NCI-H1436 treated with DMSO at 0.1 percent for 48 hours (cell line): ENCODE data around the gene ERC2.

ENCODE experiments used
- DNase-seq: peaks from one replicate; lab custom pipeline; 2025; lab: John Stamatoyannopoulos, UW

The ERC2 gene

GRCh38 chr3:56424885-56425284, 43.4 kb downstream of the ERC2 start:
- DNase-seq = no peak

GRCh38 chr3:56424336-56424735, 43.9 kb downstream of the ERC2 start:
- DNase-seq = no peak

GRCh38 chr3:56423661-56424099, 44.6 kb downstream of the ERC2 start:
- DNase-seq = no peak

- no peak for DNase-seq
Observed at GRCh38 chr3:56422316-56422715, 46.0 kb downstream of the ERC2 start.

GRCh38 chr3:56421205-56421604, 47.1 kb downstream of the ERC2 start:
- no peak for DNase-seq

GRCh38 chr3:56415652-56416051, 52.6 kb downstream of the ERC2 start:
- no peak for DNase-seq

- no peak for DNase-seq
Observed at GRCh38 chr3:56413911-56414310, 54.4 kb downstream of the ERC2 start.

- DNase-seq = no peak
Observed at GRCh38 chr3:56411166-56411565, 57.1 kb downstream of the ERC2 start.

GRCh38 chr3:56410576-56410975, 57.7 kb downstream of the ERC2 start:
- no peak for DNase-seq

GRCh38 chr3:56409790-56410189, 58.5 kb downstream of the ERC2 start:
- no peak for DNase-seq

GRCh38 chr3:56408761-56409196, 59.5 kb downstream of the ERC2 start:
- no peak for DNase-seq

GRCh38 chr3:56406826-56407515, 61.3 kb downstream of the ERC2 start:
- no peak for DNase-seq

GRCh38 chr3:56404884-56405283, 63.4 kb downstream of the ERC2 start:
- DNase-seq = no peak

- no peak for DNase-seq
Observed at GRCh38 chr3:56398659-56399058, 69.6 kb downstream of the ERC2 start.

- no peak for DNase-seq
Observed at GRCh38 chr3:56397798-56398197, 70.5 kb downstream of the ERC2 start.

- no peak for DNase-seq
Observed at GRCh38 chr3:56389183-56389830, 79.0 kb downstream of the ERC2 start.

GRCh38 chr3:56383092-56383491, 85.2 kb downstream of the ERC2 start:
- no peak for DNase-seq

GRCh38 chr3:56379723-56380287, 88.5 kb downstream of the ERC2 start:
- no peak for DNase-seq

- DNase-seq = no peak
Observed at GRCh38 chr3:56375654-56376053, 92.6 kb downstream of the ERC2 start.

- no peak for DNase-seq
Observed at GRCh38 chr3:56373386-56373785, 94.9 kb downstream of the ERC2 start.

GRCh38 chr3:56370991-56371775, 97.1 kb downstream of the ERC2 start:
- no peak for DNase-seq

GRCh38 chr3:56369914-56370313, 98.4 kb downstream of the ERC2 start:
- DNase-seq = no peak

GRCh38 chr3:56368846-56369245, 99.4 kb downstream of the ERC2 start:
- DNase-seq = no peak
